ENCODE data around the gene KSR1. TPM values are rescaled to one million over a fixed set of nuclear protein-coding genes. Genes with fewer than 3 reads are reported as not detected.

The KSR1 gene
- total and polyA plus RNA-seq, 2 experiments from 2014 or later, result 7.8 to 53.2 TPM

DNA sequence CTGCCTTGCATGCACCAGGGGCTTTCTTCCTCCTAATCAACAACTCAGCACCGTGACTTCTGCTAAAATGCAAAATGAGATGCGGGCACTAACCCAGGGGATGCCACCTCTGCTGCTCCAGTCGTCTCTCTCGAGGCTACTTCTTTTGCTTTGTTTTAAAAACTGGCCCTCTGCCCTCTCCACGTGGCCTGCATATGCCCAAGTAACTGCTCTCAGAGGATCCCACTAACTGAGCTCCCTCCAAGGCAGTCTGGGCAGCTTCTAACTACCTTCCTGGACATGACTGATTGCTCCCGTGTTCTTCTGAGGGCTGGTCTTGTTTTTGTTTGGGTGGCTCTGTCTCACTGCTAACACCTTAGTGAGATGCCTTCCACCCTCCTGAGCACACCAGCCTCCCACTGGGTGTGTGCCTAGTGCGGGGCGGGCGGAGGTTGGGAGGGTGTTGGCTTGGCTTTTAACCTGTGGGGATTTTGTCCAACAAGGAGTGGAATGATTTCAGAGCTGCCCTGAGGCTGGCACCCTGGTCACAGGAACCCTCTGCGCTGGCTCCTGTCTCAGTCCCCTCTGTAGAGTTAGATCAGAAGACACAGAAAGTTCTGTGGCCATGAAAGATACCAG is 165.8 kb downstream of the KSR1 start:
- H4K20me1 ChIP-seq (replicated peaks; ENCODE audit: insufficient read depth), result no peaks in the 10 kb centered on the region
- Mint-ChIP-seq H3K36me3 (ENCODE audit: low read depth) (peaks cover 35% of the 10 kb centered on the region), H3K4me1 (no peaks in the 10 kb centered on the region), H3K27me3 (ENCODE audit: insufficient read depth, low read depth, poor library complexity) (peaks cover 3% of the 10 kb centered on the region), H3K9me3 (0 out of 3 replicates have a peak, but pooled peaks cover 2% of the 10 kb centered on the region), H3K4me3 (no peak overlapping the region), H3K27ac (no peak overlapping the region)
- no peak overlapping the region for H3K4me2 ChIP-seq
- no peak for DNase-seq (ENCODE audit: low spot score)
- no peak overlapping the region for H2AFZ ChIP-seq
- no peak overlapping the region for H3K4me3 ChIP-seq
- no peaks in the 10 kb centered on the region for H3F3A ChIP-seq (replicated peaks; ENCODE audit: low read depth)
- no peaks in the 10 kb centered on the region for H3K4me1 ChIP-seq (ENCODE audit: insufficient read depth)
- TF ChIP-seq NANOG (IDR thresholded peaks at IDR 0.05; ENCODE audit: borderline replicate concordance), result no peak
- no peak for TF ChIP-seq EZH2phosphoT487 (IDR thresholded peaks at IDR 0.05; ENCODE audit: unreplicated experiment)
- TF ChIP-seq ETS1 (IDR thresholded peaks at IDR 0.05), result no peak
- no peak for TF ChIP-seq POLR2AphosphoS5 (IDR thresholded peaks at IDR 0.05; ENCODE audit: low read depth)
- peaks cover 7% of the 10 kb centered on the region; the same call in 1 of the 2 replicates for H3K36me3 ChIP-seq (ENCODE audit: insufficient read depth)
- no peak for ATAC-seq
- H3K27ac ChIP-seq (ENCODE audit: low read depth), result no peak overlapping the region
- no peaks in the 10 kb centered on the region for H3K9me2 ChIP-seq (ENCODE audit: insufficient read depth)
- no peaks in the 10 kb centered on the region for H3K79me2 ChIP-seq (replicated peaks; ENCODE audit: insufficient read depth)
- no peaks in the 10 kb centered on the region for H3K27me3 ChIP-seq (ENCODE audit: insufficient read depth)

- ATAC-seq (no peak), DNase-seq (ENCODE audit: low spot score) (no peak)
- Histone ChIP-seq H3K36me3 (ENCODE audit: insufficient read depth) (peaks cover 7% of the 10 kb centered on the region; the same call in 1 of the 2 replicates), H4K20me1 (replicated peaks; ENCODE audit: insufficient read depth) (no peaks in the 10 kb centered on the region), H3K9me2 (ENCODE audit: insufficient read depth) (no peaks in the 10 kb centered on the region), H3F3A (replicated peaks; ENCODE audit: low read depth) (no peaks in the 10 kb centered on the region), H3K4me1 (ENCODE audit: insufficient read depth) (no peaks in the 10 kb centered on the region), H3K4me2 (no peak overlapping the region), H3K27me3 (ENCODE audit: insufficient read depth) (no peaks in the 10 kb centered on the region), H3K27ac (ENCODE audit: low read depth) (no peak overlapping the region), H2AFZ (no peak overlapping the region), H3K79me2 (replicated peaks; ENCODE audit: insufficient read depth) (no peaks in the 10 kb centered on the region), H3K4me3 (no peak overlapping the region)
- no peak overlapping the region for H3K4me3 Mint-ChIP-seq
- H3K9me3 Mint-ChIP-seq, result 0 out of 3 replicates have a peak, but pooled peaks cover 2% of the 10 kb centered on the region
- peaks cover 3% of the 10 kb centered on the region for H3K27me3 Mint-ChIP-seq (ENCODE audit: insufficient read depth, low read depth, poor library complexity)
- H3K36me3 Mint-ChIP-seq (ENCODE audit: low read depth), result peaks cover 29% of the 10 kb centered on the region
- H3K27ac Mint-ChIP-seq, result no peak overlapping the region
- no peaks in the 10 kb centered on the region for H3K4me1 Mint-ChIP-seq
- TF ChIP-seq EZH2phosphoT487 (IDR thresholded peaks at IDR 0.05; ENCODE audit: unreplicated experiment) (no peak), ZNF331 (CRISPR knock-in tag; IDR thresholded peaks at IDR 0.05; ENCODE audit: low read depth) (no peak), ETS1 (IDR thresholded peaks at IDR 0.05) (no peak), REST (IDR thresholded peaks at IDR 0.05; ENCODE audit: unreplicated experiment) (no peak), JUNB (IDR thresholded peaks at IDR 0.05; ENCODE audit: unreplicated experiment) (no peak), ZNF114 (CRISPR knock-in tag; IDR thresholded peaks at IDR 0.05) (no peak)
- TF ChIP-seq, protein P1, sequence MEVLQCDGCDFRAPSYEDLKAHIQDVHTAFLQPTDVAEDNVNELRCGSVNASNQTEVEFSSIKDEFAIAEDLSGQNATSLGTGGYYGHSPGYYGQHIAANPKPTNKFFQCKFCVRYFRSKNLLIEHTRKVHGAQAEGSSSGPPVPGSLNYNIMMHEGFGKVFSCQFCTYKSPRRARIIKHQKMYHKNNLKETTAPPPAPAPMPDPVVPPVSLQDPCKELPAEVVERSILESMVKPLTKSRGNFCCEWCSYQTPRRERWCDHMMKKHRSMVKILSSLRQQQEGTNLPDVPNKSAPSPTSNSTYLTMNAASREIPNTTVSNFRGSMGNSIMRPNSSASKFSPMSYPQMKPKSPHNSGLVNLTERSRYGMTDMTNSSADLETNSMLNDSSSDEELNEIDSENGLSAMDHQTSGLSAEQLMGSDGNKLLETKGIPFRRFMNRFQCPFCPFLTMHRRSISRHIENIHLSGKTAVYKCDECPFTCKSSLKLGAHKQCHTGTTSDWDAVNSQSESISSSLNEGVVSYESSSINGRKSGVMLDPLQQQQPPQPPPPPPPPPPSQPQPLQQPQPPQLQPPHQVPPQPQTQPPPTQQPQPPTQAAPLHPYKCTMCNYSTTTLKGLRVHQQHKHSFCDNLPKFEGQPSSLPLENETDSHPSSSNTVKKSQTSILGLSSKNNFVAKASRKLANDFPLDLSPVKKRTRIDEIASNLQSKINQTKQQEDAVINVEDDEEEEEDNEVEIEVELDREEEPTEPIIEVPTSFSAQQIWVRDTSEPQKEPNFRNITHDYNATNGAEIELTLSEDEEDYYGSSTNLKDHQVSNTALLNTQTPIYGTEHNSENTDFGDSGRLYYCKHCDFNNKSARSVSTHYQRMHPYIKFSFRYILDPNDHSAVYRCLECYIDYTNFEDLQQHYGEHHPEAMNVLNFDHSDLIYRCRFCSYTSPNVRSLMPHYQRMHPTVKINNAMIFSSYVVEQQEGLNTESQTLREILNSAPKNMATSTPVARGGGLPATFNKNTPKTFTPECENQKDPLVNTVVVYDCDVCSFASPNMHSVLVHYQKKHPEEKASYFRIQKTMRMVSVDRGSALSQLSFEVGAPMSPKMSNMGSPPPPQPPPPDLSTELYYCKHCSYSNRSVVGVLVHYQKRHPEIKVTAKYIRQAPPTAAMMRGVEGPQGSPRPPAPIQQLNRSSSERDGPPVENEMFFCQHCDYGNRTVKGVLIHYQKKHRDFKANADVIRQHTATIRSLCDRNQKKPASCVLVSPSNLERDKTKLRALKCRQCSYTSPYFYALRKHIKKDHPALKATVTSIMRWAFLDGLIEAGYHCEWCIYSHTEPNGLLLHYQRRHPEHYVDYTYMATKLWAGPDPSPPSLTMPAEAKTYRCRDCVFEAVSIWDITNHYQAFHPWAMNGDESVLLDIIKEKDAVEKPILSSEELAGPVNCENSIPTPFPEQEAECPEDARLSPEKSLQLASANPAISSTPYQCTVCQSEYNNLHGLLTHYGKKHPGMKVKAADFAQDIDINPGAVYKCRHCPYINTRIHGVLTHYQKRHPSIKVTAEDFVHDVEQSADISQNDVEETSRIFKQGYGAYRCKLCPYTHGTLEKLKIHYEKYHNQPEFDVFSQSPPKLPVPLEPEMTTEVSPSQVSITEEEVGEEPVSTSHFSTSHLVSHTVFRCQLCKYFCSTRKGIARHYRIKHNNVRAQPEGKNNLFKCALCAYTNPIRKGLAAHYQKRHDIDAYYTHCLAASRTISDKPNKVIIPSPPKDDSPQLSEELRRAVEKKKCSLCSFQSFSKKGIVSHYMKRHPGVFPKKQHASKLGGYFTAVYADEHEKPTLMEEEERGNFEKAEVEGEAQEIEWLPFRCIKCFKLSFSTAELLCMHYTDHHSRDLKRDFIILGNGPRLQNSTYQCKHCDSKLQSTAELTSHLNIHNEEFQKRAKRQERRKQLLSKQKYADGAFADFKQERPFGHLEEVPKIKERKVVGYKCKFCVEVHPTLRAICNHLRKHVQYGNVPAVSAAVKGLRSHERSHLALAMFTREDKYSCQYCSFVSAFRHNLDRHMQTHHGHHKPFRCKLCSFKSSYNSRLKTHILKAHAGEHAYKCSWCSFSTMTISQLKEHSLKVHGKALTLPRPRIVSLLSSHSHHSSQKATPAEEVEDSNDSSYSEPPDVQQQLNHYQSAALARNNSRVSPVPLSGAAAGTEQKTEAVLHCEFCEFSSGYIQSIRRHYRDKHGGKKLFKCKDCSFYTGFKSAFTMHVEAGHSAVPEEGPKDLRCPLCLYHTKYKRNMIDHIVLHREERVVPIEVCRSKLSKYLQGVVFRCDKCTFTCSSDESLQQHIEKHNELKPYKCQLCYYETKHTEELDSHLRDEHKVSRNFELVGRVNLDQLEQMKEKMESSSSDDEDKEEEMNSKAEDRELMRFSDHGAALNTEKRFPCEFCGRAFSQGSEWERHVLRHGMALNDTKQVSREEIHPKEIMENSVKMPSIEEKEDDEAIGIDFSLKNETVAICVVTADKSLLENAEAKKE (CRISPR knock-in tag; IDR thresholded peaks at IDR 0.05), result no peak
These were observed 166.7 kb downstream of the KSR1 start for GRCh38 chr17:27622986-27623385.
